Measurements from ENCODE around the gene ATP10A.
A peak's percentile ranks its signal among the peaks of the same experiment; 100 is the strongest.

DNA sequence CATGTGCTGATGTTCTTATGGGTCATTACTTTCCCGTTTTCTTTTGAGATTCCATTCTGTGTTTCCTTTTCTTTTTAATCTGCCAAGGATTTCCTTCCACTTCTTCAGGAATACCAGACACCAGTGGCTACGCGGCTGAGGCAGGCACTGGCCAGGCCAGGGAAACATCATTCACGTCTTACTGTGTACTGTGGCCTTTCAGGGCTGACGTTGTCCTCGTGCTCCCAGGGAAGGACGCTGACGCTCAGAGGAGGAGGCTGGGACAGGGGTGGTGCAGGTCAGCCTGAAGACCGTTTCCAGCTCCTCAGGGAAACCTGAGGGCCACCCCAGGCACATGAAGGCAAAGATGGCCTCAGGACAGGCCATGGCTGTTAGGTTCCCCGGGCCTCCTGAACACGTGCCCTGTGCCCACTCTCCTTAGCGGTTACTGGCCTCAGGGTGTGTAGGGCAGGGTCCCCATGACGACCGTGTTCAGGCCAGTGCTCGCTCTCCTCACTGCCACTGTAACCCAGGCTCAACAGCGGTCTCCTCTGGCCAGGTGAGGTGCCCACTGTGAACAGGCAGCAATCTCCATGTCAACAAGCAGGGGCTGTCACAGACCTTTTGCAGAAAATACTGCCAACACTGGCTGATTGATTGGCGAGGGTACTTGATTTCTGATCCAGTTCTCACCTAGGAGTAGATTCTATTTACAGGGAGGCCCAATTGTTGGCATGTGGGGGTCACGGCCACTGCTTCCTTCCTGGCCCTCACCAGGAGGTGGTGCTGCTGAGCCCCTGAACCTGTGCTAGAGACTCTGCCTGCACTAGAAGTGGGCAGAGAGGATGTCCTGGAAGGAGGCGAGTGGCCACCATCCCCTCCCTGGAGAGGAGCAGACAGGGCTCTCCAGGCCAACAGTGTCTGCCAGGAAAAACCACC lies 169.5 kb downstream of the ATP10A start:
- TF ChIP-seq POLR2AphosphoS5 (IDR thresholded peaks at IDR 0.05) (no peak), POLR2A (IDR thresholded peaks at IDR 0.05) (no peak)
- TF ChIP-seq, protein P1, sequence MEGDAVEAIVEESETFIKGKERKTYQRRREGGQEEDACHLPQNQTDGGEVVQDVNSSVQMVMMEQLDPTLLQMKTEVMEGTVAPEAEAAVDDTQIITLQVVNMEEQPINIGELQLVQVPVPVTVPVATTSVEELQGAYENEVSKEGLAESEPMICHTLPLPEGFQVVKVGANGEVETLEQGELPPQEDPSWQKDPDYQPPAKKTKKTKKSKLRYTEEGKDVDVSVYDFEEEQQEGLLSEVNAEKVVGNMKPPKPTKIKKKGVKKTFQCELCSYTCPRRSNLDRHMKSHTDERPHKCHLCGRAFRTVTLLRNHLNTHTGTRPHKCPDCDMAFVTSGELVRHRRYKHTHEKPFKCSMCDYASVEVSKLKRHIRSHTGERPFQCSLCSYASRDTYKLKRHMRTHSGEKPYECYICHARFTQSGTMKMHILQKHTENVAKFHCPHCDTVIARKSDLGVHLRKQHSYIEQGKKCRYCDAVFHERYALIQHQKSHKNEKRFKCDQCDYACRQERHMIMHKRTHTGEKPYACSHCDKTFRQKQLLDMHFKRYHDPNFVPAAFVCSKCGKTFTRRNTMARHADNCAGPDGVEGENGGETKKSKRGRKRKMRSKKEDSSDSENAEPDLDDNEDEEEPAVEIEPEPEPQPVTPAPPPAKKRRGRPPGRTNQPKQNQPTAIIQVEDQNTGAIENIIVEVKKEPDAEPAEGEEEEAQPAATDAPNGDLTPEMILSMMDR (IDR thresholded peaks at IDR 0.05), result peak in 3 of 4 experiments; percentile 46 to 64 (median 50)
